HG03066 (cell line): Measurements from ENCODE around the gene KDELR3.

Experiments used
- ATAC-seq: cut with Tn5 transposase; IDR thresholded peaks from one replicate; pipeline ENCODE4 v1.9.1; 2021; ENCODE audit warnings: low read depth; ENCODE audit not compliant: unreplicated experiment

The KDELR3 gene

DNA sequence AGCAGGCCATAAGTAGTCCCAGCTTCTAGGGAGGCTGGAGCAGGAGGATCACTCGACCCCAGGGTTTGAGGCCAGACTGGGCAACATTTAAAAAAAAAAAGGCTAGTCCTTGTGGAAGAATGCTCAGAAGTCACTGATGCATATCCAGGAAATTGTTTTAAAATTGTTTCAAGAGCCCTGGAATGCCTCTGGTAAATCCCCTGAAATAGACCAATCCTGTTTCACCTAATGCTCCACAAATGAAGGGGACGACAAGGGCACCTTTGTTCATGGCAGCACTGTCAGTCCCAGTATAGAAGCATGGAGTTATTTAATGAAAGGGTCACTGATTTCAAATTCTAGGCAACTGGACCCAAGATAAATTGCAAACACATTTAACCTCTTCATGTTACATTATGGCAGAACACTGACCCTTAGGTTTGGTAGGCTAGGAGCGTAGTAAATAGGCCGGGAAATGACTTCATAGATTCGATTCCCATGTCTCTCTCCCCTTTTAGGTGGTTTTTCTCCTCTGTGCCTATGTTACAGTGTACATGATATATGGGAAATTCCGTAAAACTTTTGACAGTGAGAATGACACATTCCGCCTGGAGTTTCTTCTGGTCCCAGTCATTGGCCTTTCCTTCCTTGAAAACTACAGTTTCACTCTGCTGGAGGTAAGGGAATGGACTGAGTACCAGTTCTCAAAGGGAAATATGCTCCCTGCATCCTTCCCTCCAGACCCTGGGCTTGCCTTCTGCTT, 11.4 kb downstream of the KDELR3 start:
- ATAC-seq = no peak

DNA sequence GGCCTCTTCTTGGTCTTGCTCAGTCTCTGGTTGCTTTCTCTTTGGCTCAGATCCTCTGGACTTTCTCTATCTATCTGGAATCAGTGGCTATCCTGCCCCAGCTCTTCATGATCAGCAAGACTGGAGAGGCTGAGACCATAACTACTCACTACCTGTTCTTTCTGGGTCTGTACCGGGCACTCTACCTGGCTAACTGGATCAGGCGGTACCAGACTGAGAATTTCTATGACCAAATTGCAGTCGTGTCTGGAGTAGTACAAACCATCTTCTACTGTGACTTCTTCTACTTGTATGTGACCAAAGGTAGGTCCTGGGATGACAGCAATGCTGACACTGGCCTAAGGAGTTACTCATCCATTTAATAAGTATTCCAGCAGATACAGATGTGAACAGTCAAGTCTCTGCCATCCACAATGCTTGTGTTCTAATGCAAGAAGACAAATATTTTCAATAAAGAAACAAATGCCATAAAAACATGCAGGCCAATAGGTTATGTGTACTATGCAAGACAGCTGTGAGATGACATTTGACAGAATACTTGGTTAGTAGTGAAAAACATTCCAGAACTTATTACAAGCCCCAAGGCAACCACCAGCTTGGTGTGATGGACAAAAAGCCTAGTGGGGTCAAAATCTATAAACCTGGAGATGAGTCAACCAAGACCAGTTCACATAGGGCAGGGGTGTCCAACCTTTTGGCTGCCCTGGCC, 13.4 kb downstream of the KDELR3 start:
- ATAC-seq = no peak

- no peak for ATAC-seq
Observed at GRCh38 chr22:38481871-38482332, 14.0 kb downstream of the KDELR3 start.

DNA sequence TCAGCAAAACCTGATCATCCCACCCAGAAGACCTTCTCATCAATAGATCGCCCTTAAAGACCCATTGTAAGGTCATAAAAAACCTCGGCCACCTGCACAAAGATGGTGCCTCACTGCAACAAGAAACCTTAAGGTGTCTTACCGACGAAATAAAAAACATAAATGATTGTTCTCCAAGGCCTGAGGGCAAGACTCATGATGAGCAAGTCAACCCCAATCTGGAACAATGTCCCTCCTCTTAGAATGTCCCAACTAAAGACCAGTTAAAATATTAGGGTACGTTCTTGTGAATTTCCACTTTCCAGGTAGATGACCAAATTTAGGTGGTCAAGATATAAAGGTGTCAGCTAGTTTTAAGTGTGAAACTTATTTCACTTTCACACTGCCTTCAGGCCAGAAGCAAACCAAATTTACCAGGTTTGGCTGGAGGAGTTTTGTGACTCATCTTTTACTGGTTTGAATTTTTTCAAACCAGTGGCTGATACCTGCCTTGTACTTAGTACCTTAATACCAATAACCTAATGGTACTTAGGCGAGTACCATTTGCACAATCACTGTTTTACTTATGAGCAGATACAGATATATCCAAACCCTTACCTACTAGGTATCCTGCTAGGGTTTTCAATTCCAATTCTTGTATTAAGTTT, 14.9 kb downstream of the KDELR3 start:
- no peak for ATAC-seq

GRCh38 chr22:38484244-38484643, 16.3 kb downstream of the KDELR3 start:
- no peak for ATAC-seq

DNA sequence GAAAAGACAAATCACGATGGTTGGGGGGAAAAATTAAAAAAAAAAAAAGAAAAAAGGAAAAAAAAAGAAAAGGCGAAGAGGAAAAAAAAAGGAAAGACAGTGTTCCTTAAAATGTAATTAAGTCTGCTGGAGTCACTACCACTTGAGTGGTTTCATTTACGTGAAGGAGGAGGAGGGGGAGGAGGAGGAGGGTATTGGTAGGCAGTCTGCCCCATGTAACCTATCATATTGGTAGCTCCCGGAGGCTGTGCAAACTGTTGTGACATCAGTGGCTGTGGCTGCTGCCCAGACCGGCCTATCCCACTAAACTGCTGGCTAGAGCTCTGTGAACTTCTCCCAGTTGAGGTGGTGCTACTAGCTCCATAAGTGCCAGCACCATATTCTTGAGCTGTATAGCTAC, 17.9 kb downstream of the KDELR3 start:
- ATAC-seq = no peak

- no peak for ATAC-seq
Observed at GRCh38 chr22:38487946-38488345, 20.1 kb downstream of the KDELR3 start.

- ATAC-seq = no peak
Observed at GRCh38 chr22:38489142-38489541, 21.2 kb downstream of the KDELR3 start.

GRCh38 chr22:38489561-38490145, 21.8 kb downstream of the KDELR3 start:
- no peak for ATAC-seq

DNA sequence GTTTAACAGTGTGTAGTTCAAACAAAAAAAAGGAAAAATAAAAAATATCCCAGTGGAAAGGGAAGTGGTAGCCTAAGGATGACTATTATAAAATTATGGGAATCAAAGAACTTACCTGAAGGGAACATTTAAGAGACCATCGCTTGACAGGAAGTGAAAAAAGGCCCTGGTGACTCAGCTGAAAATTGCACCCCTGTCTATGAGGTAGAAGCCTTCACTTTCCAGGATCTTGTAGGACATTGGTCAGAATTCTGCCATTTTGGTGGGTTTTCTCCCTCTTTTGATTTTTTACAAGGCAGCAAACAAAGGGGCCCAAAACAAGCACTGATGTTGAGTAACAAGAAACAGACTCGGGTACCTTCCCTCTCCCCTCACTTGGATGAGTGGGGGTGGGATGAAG, 22.6 kb downstream of the KDELR3 start:
- ATAC-seq = no peak

DNA sequence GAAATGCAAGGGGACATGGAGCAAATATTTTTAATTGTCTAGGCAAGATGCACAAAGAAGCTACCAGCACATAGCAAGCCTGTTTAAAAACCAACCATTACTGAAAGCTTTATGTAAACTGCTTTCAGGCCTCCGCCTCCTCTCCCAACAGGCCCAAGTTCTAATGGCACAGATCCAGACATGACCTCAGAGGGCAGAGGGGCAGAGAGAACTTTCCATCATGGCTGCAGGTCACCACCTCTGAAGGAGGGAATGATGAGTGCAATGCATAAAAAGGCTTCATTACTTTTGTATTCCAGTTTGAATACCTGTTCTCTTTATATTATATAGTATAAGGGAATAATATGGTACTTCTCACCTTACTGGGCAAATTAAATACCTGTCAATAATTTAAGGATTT, 23.0 kb downstream of the KDELR3 start:
- no peak for ATAC-seq

- ATAC-seq = no peak
Observed at GRCh38 chr22:38491707-38492348, 23.9 kb downstream of the KDELR3 start.

DNA sequence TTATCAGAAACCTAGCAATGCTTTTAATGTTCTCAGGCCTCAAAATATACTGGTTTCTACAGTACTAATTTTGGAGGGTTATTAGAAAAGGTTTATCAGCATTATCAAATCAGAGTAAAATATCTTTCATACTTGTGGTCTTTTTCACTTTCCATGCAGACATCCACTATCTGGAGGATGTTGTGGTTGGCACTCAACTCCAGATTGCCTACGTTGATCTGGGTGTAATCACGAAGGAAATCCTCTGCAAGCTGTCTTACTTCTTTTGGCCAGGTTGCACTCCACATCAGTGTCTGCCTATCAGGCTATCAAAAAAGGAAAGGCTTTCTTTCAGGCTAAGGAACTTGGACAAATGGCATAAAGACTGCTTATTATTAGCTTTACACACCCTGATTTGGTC, 26.6 kb downstream of the KDELR3 start:
- no peak for ATAC-seq

DNA sequence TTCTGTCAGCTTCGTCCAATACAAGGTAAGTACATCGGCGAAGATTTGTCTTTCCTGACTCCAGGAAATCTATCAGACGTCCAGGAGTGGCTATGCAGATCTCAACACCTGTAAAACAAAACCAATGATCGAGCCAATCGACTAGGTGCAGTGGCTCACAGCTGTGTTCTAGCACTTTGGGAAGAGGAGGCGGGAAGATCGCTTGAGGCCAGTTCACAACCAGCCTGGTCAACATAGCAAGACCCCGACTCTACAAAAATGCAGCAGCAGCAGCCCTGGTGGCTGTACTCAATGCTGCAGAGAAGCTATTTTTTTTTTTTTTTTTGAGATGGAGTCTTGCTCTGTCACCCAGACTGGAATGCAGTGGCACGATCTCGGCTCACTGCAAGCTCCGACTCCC, 27.0 kb downstream of the KDELR3 start:
- ATAC-seq = no peak

DNA sequence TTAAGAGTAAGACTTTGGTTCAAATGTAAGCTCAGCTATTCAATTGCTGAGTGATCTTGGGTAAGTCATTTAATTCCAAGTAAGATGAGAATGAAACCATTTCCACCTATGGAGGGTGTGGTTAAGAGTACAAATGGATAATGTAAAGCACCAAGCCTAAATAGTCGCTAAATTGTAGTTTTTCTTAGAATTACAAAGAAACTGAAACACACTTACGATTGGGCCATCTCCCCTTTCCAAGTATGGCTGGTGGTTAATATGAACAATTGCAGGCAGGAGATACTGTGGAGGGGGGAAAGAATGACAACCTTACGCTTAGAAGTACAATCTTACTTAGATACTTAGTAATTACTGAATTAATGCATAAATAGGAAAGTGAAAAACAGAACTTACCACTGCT, 30.0 kb downstream of the KDELR3 start:
- no peak for ATAC-seq

DNA sequence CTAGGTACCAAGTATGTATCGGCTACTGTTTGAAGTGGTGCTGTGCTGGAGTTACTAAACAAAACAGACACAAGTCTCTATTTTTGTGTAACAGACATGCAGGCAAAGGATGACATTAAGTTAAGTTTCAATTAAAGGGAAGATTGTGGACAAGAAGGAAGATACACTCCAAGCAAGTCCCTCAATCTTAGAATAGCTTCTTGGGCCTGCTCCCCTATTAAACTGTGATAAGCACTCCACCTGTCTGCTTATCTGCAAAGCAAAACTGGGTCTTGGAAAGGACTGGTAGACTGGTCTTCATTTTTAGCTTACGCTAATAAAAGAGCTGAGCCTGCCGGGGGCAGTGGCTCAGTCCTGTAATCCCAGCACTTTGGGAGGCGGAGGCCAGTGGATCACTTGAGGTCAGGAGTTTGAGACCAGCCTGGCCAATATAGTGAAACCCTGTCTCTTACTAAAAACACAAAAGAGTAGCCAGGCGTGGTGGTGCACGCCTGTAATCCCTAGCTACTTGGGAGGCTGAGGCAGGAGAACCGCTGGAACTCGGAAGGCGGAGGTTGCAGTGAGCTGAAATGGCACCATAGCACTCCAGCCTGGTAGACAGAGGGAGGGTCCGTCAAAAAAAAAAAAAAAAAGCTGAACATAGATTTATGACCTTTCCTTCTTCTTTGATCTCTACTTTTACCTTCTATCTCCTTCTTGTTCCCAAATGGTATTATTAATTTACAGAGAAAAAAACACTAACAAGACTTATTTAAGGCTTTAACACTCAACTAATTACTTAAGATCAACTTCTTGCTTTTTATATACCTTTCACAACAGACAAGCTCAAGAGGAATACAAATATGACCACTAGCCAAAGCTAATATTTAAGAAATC, 34.1 kb downstream of the KDELR3 start:
- ATAC-seq = no peak

GRCh38 chr22:38503021-38503420, 35.1 kb downstream of the KDELR3 start:
- no peak for ATAC-seq

GRCh38 chr22:38504731-38505540, 37.0 kb downstream of the KDELR3 start:
- no peak for ATAC-seq

- no peak for ATAC-seq
Observed at GRCh38 chr22:38505541-38506117, 37.7 kb downstream of the KDELR3 start.
